SU-DHL-6 (cell line): ENCODE results near the gene PRR23E.

ENCODE experiments used
- EZH2phosphoT487 ChIP-seq: fragments of 200-600 bp; sonication (generic), shearing (Covaris generic); conservative IDR thresholded peaks from 2 replicates; pipeline ENCODE4 v1.6.1; 2018; ENCODE audit warnings: mild to moderate bottlenecking, antibody characterized with exemption, low read length, moderate library complexity, mixed read lengths
- TF ChIP-seq, protein P1 (sequence below): fragments of 200-600 bp; sonication (generic); IDR thresholded peaks from one replicate; pipeline ENCODE4 v1.5.1; 2017; ENCODE audit warnings: antibody characterized with exemption, mild to moderate bottlenecking, low read length, moderate library complexity; ENCODE audit not compliant: insufficient read depth, poor library complexity, severe bottlenecking

DNA sequence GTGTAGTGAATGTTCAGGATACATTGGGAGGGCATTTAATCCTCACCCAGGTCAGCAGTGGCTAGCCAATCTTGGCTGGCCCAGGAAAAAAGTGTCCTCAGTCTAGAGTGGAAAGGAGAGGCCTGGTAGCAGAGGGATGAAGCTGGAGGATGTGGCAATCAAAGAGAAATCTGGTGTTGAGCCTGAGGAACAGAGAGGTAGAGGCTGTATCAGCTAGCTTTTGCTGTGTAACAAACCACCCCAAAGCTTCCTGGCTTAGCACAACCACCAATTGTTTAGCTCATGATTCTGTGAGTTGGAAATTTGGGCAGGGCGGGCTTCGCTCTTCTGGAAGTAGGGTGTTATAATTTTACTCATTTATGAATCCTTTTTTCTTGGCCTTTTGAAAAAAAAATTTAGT lies 49.8 kb upstream of the PRR23E start:
- TF ChIP-seq, protein P1, sequence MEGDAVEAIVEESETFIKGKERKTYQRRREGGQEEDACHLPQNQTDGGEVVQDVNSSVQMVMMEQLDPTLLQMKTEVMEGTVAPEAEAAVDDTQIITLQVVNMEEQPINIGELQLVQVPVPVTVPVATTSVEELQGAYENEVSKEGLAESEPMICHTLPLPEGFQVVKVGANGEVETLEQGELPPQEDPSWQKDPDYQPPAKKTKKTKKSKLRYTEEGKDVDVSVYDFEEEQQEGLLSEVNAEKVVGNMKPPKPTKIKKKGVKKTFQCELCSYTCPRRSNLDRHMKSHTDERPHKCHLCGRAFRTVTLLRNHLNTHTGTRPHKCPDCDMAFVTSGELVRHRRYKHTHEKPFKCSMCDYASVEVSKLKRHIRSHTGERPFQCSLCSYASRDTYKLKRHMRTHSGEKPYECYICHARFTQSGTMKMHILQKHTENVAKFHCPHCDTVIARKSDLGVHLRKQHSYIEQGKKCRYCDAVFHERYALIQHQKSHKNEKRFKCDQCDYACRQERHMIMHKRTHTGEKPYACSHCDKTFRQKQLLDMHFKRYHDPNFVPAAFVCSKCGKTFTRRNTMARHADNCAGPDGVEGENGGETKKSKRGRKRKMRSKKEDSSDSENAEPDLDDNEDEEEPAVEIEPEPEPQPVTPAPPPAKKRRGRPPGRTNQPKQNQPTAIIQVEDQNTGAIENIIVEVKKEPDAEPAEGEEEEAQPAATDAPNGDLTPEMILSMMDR: no peak
- TF ChIP-seq EZH2phosphoT487: no peak
